ENCODE data around the gene DIAPH3.

Gene DIAPH3

DNA sequence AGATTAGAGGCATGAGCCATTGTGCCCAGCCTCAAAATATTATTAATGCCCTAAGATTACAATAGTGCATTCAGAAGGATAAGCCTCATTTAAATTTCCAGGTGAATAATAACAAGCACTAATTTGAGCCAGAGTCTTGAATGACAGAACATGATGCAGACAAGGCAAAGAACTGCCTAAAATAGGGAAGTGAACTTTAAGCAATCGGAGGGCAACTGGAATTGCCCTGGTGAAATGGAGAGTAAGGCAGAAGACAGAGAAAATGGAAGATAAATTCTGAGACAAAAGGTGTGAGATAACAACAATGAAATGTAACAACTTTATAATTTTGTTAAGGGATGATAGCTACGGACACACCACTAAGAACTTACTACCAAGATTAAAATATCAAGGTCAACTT is 199.9 kb downstream of the DIAPH3 start:
- DNase-seq (ENCODE audit: low spot score): no peak
- TF ChIP-seq, protein P1, sequence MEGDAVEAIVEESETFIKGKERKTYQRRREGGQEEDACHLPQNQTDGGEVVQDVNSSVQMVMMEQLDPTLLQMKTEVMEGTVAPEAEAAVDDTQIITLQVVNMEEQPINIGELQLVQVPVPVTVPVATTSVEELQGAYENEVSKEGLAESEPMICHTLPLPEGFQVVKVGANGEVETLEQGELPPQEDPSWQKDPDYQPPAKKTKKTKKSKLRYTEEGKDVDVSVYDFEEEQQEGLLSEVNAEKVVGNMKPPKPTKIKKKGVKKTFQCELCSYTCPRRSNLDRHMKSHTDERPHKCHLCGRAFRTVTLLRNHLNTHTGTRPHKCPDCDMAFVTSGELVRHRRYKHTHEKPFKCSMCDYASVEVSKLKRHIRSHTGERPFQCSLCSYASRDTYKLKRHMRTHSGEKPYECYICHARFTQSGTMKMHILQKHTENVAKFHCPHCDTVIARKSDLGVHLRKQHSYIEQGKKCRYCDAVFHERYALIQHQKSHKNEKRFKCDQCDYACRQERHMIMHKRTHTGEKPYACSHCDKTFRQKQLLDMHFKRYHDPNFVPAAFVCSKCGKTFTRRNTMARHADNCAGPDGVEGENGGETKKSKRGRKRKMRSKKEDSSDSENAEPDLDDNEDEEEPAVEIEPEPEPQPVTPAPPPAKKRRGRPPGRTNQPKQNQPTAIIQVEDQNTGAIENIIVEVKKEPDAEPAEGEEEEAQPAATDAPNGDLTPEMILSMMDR (IDR thresholded peaks at IDR 0.05; ENCODE audit: borderline replicate concordance, control extremely low read depth, extremely low read depth, insufficient read depth, missing control alignments): no peak
- in situ Hi-C loops (cut with MboI; ENCODE audit: low sequenced_read_pairs, unreplicated experiment): no loop called here

DNA sequence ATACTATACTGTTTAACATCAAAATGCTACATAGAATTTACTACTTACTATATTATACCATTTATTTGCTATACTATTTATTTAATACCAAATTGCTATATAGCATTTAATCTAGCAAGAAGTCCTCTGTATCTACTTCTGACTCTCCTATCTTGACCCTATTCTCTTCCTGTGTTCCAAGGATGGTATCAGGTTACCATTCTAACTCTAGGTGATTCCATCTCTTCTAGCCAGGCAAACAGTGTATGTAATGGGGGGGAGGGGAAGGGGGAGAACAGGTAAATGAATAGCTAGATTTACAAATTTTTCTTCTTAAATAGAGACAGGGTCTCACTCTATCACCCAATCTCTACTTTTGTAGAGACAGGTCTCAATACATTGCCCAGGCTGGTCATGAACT is 200.3 kb downstream of the DIAPH3 start:
- TF ChIP-seq, protein P1 (IDR thresholded peaks at IDR 0.05; ENCODE audit: borderline replicate concordance, control extremely low read depth, extremely low read depth, insufficient read depth, missing control alignments): no peak
- in situ Hi-C loops (cut with MboI; ENCODE audit: low sequenced_read_pairs, unreplicated experiment): no loop called here
- DNase-seq (ENCODE audit: low spot score): no peak

DNA sequence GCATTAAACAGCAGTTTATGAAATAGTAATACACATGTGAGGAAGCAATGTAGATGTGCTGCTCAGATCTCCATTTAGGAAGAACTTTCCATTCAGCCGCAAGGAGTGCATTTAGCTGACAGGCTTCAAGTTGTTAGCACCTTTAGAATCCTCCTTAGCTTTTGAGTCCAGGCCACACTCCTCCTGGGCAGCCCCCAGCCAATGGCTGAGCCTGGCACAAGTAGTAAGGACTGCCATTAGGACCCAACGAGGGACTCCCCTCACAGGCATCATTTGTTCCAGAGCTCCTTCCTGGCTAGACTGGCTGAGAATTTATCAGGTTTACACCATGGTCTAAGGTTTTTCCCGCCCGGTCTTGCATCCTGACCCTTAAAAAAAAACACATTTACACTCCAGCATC is 201.4 kb downstream of the DIAPH3 start:
- in situ Hi-C loops (cut with MboI; ENCODE audit: low sequenced_read_pairs, unreplicated experiment): no loop called here
- TF ChIP-seq, protein P1 (IDR thresholded peaks at IDR 0.05; ENCODE audit: borderline replicate concordance, control extremely low read depth, extremely low read depth, insufficient read depth, missing control alignments): no peak
- DNase-seq (ENCODE audit: low spot score): no peak

DNA sequence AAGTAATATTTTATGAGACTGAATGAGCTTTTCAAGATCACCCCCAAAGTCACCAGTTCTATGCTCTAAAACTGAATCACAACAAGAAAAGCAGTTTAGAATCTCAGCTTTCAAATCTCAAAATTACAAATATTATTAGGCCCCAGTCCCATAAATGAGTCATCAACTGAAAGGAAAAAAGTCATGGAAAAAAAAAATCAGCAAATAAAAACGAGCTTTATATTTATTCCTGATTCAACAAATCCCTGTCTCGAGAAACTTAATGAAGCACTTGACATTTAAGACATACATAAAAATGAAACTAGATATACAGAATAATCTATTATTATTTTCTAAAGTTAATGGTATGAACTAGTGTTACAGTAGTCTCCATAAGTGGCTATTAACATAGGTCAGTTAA is 203.0 kb downstream of the DIAPH3 start:
- TF ChIP-seq, protein P1 (IDR thresholded peaks at IDR 0.05; ENCODE audit: borderline replicate concordance, control extremely low read depth, extremely low read depth, insufficient read depth, missing control alignments): no peak
- DNase-seq (ENCODE audit: low spot score): no peak
- in situ Hi-C loops (cut with MboI; ENCODE audit: low sequenced_read_pairs, unreplicated experiment): no loop called here

DNA sequence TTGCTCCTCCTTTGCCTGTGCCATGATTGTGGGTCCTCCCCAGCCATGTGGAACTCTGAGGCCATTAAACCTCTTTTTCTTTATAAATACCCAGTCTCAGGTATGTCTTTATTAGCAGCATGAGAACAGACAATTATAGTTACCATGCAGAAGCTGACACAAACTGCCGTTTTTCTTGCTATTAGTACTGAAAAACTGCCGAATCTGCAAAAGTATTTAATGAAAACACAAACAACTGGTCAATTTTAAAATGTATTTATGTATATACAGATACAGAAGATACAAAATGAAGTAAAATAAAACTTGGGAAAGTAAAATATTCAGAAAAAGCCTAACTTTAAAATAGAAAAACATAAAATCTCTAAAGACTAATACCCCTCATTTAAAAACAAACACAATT is 206.3 kb downstream of the DIAPH3 start:
- TF ChIP-seq, protein P1 (IDR thresholded peaks at IDR 0.05; ENCODE audit: borderline replicate concordance, control extremely low read depth, extremely low read depth, insufficient read depth, missing control alignments): no peak
- DNase-seq (ENCODE audit: low spot score): no peak
- in situ Hi-C loops (cut with MboI; ENCODE audit: low sequenced_read_pairs, unreplicated experiment): no loop called here

DNA sequence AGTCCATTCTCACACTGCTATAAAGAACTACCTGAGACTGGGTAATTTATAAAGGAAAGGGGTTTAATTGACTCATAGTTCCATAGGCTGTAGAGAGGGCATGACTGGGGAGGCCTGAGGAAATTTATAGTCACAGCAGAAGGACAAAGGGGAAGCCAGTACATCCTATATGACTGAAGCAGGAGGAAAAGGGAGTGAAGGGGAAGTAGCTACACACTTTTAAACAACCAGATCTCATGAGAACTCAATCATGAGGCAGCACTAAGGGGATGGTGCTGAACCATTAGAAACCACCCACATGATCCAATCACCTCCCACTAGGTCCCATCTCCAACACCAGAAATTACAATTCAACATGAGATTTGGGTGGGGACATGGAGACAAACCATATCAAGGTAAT is 209.1 kb downstream of the DIAPH3 start:
- in situ Hi-C loops (cut with MboI; ENCODE audit: low sequenced_read_pairs, unreplicated experiment): no loop called here
- TF ChIP-seq, protein P1 (IDR thresholded peaks at IDR 0.05; ENCODE audit: borderline replicate concordance, control extremely low read depth, extremely low read depth, insufficient read depth, missing control alignments): no peak
- no peak for DNase-seq (ENCODE audit: low spot score)

DNA sequence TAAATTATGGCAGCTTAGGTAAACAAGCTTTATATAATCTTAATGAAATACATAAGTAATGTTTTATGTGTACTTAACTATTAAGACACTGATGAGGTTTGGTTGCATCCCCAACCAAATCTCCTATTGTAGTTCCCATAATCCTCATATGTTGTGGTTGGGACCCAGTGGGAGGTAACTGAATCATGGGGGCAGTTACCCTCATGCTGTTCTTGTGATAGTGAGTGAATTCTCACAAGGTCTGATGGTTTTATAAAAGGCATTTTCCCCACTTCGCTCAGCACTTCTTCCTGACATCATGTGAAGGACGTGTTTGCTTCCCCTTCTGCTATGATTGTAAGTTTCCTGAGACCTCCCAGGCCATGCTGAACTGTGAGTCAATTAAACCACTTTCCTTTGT is 212.7 kb downstream of the DIAPH3 start:
- in situ Hi-C loops (cut with MboI; ENCODE audit: low sequenced_read_pairs, unreplicated experiment): no loop called here
- TF ChIP-seq, protein P1 (IDR thresholded peaks at IDR 0.05; ENCODE audit: borderline replicate concordance, control extremely low read depth, extremely low read depth, insufficient read depth, missing control alignments): no peak
- no peak for DNase-seq (ENCODE audit: low spot score)

Measured in GM13976 (cell line).